GM19023 (cell line): ENCODE results near the gene MAP4K5.

Experiments
- ATAC-seq: cut with Tn5 transposase; IDR thresholded peaks from one replicate; pipeline ENCODE4 v1.9.1; 2021; ENCODE audit warnings: mild to moderate bottlenecking, moderate library complexity; ENCODE audit not compliant: unreplicated experiment

MAP4K5 gene

DNA sequence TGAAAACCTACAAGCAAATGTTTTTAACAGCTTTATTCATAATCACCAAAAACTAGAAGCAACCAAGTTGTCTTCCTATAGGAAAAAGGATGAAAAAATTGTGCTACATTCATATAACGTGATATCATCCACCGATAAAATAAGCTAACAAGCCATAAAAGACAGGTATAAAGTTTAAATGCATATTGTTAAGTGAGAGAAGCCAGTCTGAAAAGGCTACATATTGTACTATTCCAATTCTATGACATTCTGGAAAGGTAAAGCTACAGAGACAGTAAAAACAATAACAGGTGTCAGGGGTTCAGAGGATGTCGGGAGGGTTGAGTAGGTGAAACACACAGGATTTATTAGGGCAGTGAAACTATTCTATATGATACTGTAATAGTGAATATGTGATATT, 158.4 kb downstream of the MAP4K5 start:
- no peak for ATAC-seq

DNA sequence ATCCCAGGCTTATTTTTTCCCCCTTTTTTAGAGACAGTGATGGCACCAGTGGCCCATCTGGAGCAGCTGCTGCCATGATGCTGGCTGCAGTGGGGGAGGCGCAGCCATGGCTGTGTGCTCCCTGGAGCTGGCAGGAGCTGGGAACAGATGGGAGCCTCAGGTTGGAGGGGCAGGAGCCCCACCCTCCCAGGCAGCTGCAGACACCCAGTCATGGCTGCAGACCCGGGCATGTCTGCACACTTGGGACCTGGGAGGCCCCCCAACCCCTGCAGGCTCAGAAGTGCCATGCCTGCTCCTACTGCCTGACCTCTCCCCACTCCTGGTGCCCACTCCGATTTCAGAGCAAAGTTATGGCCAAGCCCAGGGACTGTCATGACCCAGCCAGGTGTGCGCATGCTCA, 160.8 kb downstream of the MAP4K5 start:
- no peak for ATAC-seq
